Neural cell (in vitro differentiated cells): ENCODE measurements around the gene PLCB1. TPM values are rescaled to one million over a fixed set of nuclear protein-coding genes. Genes with fewer than 3 reads are reported as not detected.

ENCODE experiments used
- H2AFZ ChIP-seq: fragments of 200-600, 300-800 bp; sonication (generic), shearing (Covaris generic); 2 replicates; pipeline ENCODE4 v1.6.0; 2014; ENCODE audit warnings: low read depth, mild to moderate bottlenecking, antibody characterized with exemption, low read length, moderate library complexity
- H3F3A ChIP-seq: fragments of 200-600 bp; shearing (Covaris generic); 2 replicates; pipeline ENCODE4 v1.6.1; 2016; ENCODE audit warnings: mild to moderate bottlenecking, moderate library complexity, mixed read lengths, antibody characterized with exemption, low read length; ENCODE audit not compliant: insufficient read depth, poor library complexity, severe bottlenecking
- H3K27ac ChIP-seq: fragments of 200-600, 300-800 bp; sonication (generic), shearing (Covaris generic); 2 replicates; pipeline ENCODE4 v1.5.1; 2014; ENCODE audit warnings: mild to moderate bottlenecking, low read length, moderate library complexity
- H3K27me3 ChIP-seq: fragments of 300-800, 200-600 bp; sonication (generic), shearing (Covaris generic); 2 replicates; pipeline ENCODE4 v1.6.0; 2014; ENCODE audit warnings: mild to moderate bottlenecking, low read depth, low read length, moderate library complexity; ENCODE audit not compliant: insufficient read depth
- H3K36me3 ChIP-seq: fragments of 300-800, 200-600 bp; sonication (generic), shearing (Covaris generic); 2 replicates; pipeline ENCODE4 v1.5.1; 2014; ENCODE audit warnings: mild to moderate bottlenecking, antibody characterized with exemption, low read length, moderate library complexity; ENCODE audit not compliant: insufficient read depth
- H3K4me2 ChIP-seq: fragments of 300-800, 200-600 bp; sonication (generic), shearing (Covaris generic); 2 replicates; pipeline ENCODE4 v1.6.0; 2014; ENCODE audit warnings: mild to moderate bottlenecking, low read length
- H3K4me3 ChIP-seq: fragments of 300-800, 200-600 bp; sonication (generic), shearing (Covaris generic); 2 replicates; pipeline ENCODE4 v1.5.1; 2014; ENCODE audit warnings: mild to moderate bottlenecking, low read length, moderate library complexity
- H3K79me2 ChIP-seq: fragments of 200-600 bp; shearing (Covaris generic); replicated peaks from 2 replicates; pipeline ENCODE4 v1.6.0; 2014; ENCODE audit warnings: mild to moderate bottlenecking, low read length, moderate library complexity; ENCODE audit not compliant: insufficient read depth
- H3K9ac ChIP-seq: fragments of 300-800, 200-600 bp; sonication (generic), shearing (Covaris generic); 2 replicates; pipeline ENCODE4 v1.6.1; 2016; ENCODE audit warnings: mild to moderate bottlenecking, low read length, mixed read lengths
- H3K9me2 ChIP-seq: fragments of 200-600 bp; shearing (Covaris generic); 2 replicates; pipeline ENCODE4 v1.6.1; 2016; ENCODE audit warnings: mild to moderate bottlenecking, low read length, mixed read lengths; ENCODE audit not compliant: insufficient read depth
- H3K9me3 ChIP-seq: fragments of 200-600, 300-800 bp; sonication (generic), shearing (Covaris generic); 2 replicates; pipeline ENCODE4 v1.6.1; 2016; ENCODE audit warnings: mild to moderate bottlenecking, mixed run types, low read length, moderate library complexity, mixed read lengths
- H4K20me1 ChIP-seq: fragments of 200-600 bp; shearing (Covaris generic); 2 replicates; pipeline ENCODE4 v1.6.1; 2016; ENCODE audit warnings: mild to moderate bottlenecking, mixed run types; ENCODE audit not compliant: insufficient read depth
- EP300 ChIP-seq: fragments of 450-650 bp; conservative IDR thresholded peaks from 2 replicates; pipeline ENCODE4 v1.6.1; 2014; ENCODE audit warnings: antibody characterized with exemption, mild to moderate bottlenecking, moderate library complexity; ENCODE audit not compliant: poor library complexity, severe bottlenecking
- EZH2 ChIP-seq: fragments of 200-600, 300-800 bp; shearing (Covaris generic), sonication (generic); IDR thresholded peaks from 2 replicates; pipeline ENCODE4 v1.6.1; 2014; ENCODE audit warnings: antibody characterized with exemption, low read length, borderline replicate concordance, mild to moderate bottlenecking; ENCODE audit not compliant: insufficient read depth, poor library complexity, severe bottlenecking
- MXI1 ChIP-seq: fragments of 450-650 bp; conservative IDR thresholded peaks from 2 replicates; pipeline ENCODE4 v1.6.1; 2014; ENCODE audit warnings: antibody characterized with exemption, mild to moderate bottlenecking; ENCODE audit not compliant: poor library complexity, severe bottlenecking
- POLR2AphosphoS5 ChIP-seq: IDR thresholded peaks from 2 replicates; pipeline ENCODE4 v1.6.1; 2012
- RAD21 ChIP-seq: fragments of 450-650 bp; conservative IDR thresholded peaks from 2 replicates; pipeline ENCODE4 v1.6.1; 2014; ENCODE audit warnings: antibody characterized with exemption, mild to moderate bottlenecking, moderate library complexity
- REST ChIP-seq: IDR thresholded peaks from 2 replicates; pipeline ENCODE4 v1.6.1; 2012; ENCODE audit warnings: borderline replicate concordance
- SMC3 ChIP-seq: fragments of 450-650 bp; conservative IDR thresholded peaks from 2 replicates; pipeline ENCODE4 v1.6.1; 2014; ENCODE audit warnings: antibody characterized with exemption, mild to moderate bottlenecking, moderate library complexity; ENCODE audit not compliant: poor library complexity
- TAF1 ChIP-seq: IDR thresholded peaks from 2 replicates; pipeline ENCODE4 v1.6.1; 2012; ENCODE audit warnings: low read depth
- polyA plus RNA-seq: library from polyadenylated mRNA; depleted of rRNA; stranded (reverse); fragments of >200 nt; gene quantifications from 2 replicates; pipeline ENCODE4 v1.2.3, GENCODE V29; 2014
- TF ChIP-seq, protein P1 (sequence below): fragments of 450-650 bp; IDR thresholded peaks from 2 replicates; pipeline ENCODE4 v1.5.1; 2014; ENCODE audit warnings: antibody characterized with exemption, mild to moderate bottlenecking, moderate library complexity; ENCODE audit not compliant: poor library complexity, severe bottlenecking

The PLCB1 gene
- polyA plus RNA-seq, 1 donor from 2014 or later: 11.4 TPM

DNA sequence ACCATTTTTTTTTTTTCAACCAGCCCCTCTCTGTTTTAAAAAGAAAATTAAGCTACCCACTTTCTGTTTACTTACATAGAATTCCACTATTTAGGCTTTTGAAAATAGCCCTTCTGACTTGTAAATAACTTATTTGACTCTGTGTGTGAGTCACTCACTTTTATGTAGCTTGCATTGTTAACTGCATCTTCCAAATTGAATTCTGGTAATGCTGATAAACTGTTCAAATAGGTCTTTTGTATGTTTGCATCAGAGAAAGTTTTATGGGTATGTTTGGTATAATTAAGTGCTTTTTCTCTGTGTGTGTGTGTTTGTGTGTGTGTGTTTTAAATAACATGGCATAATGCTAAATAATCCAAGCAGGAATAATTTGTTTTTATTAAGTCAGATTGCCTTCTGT is 360.1 kb downstream of the PLCB1 start:
- Histone ChIP-seq H3K79me2 (no peaks in the 10 kb centered on the region), H3K9me3 (no peaks in the 10 kb centered on the region), H3K36me3 (no peaks in the 10 kb centered on the region), H2AFZ (no peak overlapping the region), H3K9ac (no peak overlapping the region), H3K4me3 (no peak overlapping the region), H3K27me3 (no peaks in the 10 kb centered on the region), H4K20me1 (no peaks in the 10 kb centered on the region), H3F3A (no peaks in the 10 kb centered on the region), H3K27ac (no peak overlapping the region), H3K9me2 (no peaks in the 10 kb centered on the region), H3K4me2 (no peak overlapping the region)
- TF ChIP-seq POLR2AphosphoS5: no peak
- TF ChIP-seq REST: no peak
- no peak for TF ChIP-seq RAD21
- no peak for TF ChIP-seq SMC3
- TF ChIP-seq EP300: no peak
- no peak for TF ChIP-seq TAF1
- no peak for TF ChIP-seq MXI1
- no peak for TF ChIP-seq EZH2
- TF ChIP-seq, protein P1, sequence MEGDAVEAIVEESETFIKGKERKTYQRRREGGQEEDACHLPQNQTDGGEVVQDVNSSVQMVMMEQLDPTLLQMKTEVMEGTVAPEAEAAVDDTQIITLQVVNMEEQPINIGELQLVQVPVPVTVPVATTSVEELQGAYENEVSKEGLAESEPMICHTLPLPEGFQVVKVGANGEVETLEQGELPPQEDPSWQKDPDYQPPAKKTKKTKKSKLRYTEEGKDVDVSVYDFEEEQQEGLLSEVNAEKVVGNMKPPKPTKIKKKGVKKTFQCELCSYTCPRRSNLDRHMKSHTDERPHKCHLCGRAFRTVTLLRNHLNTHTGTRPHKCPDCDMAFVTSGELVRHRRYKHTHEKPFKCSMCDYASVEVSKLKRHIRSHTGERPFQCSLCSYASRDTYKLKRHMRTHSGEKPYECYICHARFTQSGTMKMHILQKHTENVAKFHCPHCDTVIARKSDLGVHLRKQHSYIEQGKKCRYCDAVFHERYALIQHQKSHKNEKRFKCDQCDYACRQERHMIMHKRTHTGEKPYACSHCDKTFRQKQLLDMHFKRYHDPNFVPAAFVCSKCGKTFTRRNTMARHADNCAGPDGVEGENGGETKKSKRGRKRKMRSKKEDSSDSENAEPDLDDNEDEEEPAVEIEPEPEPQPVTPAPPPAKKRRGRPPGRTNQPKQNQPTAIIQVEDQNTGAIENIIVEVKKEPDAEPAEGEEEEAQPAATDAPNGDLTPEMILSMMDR: no peak

- Histone ChIP-seq H3K9me3 (no peaks in the 10 kb centered on the region), H3K79me2 (no peaks in the 10 kb centered on the region), H4K20me1 (no peaks in the 10 kb centered on the region)
Measured at GRCh38 chr20:8498571-8498970, 366.5 kb downstream of the PLCB1 start.

More at GRCh38 chr20:8498571-8498970, 366.5 kb downstream of the PLCB1 start:
- Histone ChIP-seq H3K27me3 (no peaks in the 10 kb centered on the region), H3K27ac (no peak overlapping the region), H3K9me2 (no peaks in the 10 kb centered on the region), H3K9ac (no peak overlapping the region), H3K36me3 (no peaks in the 10 kb centered on the region), H2AFZ (no peak overlapping the region), H3K4me3 (no peak overlapping the region), H3K4me2 (no peak overlapping the region), H3F3A (no peaks in the 10 kb centered on the region)
- TF ChIP-seq RAD21: no peak
- no peak for TF ChIP-seq TAF1
- no peak for TF ChIP-seq SMC3
- TF ChIP-seq REST: no peak
- TF ChIP-seq, protein P1: no peak
